HG03060 (cell line): Measurements from ENCODE around the gene LSS.
"Not testable (repeated sequence)": the region's sequence is repeated elsewhere in the genome, so short reads cannot be mapped to it uniquely, and the experiment has no call there.

Source experiments
- ATAC-seq: cut with Tn5 transposase; IDR thresholded peaks from one replicate; pipeline ENCODE4 v1.9.1; 2021; ENCODE audit warnings: low read depth, moderate number of reproducible peaks; ENCODE audit not compliant: unreplicated experiment

Gene LSS

GRCh38 chr21:46246345-46246744 is 17.8 kb upstream of the LSS start:
- no peak for ATAC-seq

- ATAC-seq = no peak
Measured at GRCh38 chr21:46245213-46245915, 16.8 kb upstream of the LSS start.

- no peak for ATAC-seq
Measured at GRCh38 chr21:46244602-46245001, 16.0 kb upstream of the LSS start.

GRCh38 chr21:46243960-46244361 is 15.4 kb upstream of the LSS start:
- no peak for ATAC-seq

- ATAC-seq = no peak
Measured at GRCh38 chr21:46243325-46243724, 14.8 kb upstream of the LSS start.

GRCh38 chr21:46241577-46241976 is 13.0 kb upstream of the LSS start:
- ATAC-seq = not testable (repeated sequence)

- no peak for ATAC-seq
Measured at GRCh38 chr21:46239817-46240325, 11.3 kb upstream of the LSS start.

GRCh38 chr21:46237474-46237873 is 8.9 kb upstream of the LSS start:
- no peak for ATAC-seq

GRCh38 chr21:46234436-46234950 is 5.9 kb upstream of the LSS start:
- ATAC-seq = no peak

- ATAC-seq = no peak
Measured at GRCh38 chr21:46229923-46230260, 1.3 kb upstream of the LSS start.

- ATAC-seq = no peak
Measured at GRCh38 chr21:46229133-46229922, 754 bp upstream of the LSS start.

GRCh38 chr21:46227811-46228344 is 696 bp downstream of the LSS start:
- ATAC-seq = no peak

- no peak for ATAC-seq
Measured at GRCh38 chr21:46226920-46227599, 1.5 kb downstream of the LSS start.

GRCh38 chr21:46226146-46226545 is 2.4 kb downstream of the LSS start:
- no peak for ATAC-seq

- ATAC-seq = not testable (repeated sequence)
Measured at GRCh38 chr21:46223661-46224060, 4.9 kb downstream of the LSS start.

- ATAC-seq = no peak
Measured at GRCh38 chr21:46223217-46223616, 5.4 kb downstream of the LSS start.

GRCh38 chr21:46222436-46223116 is 6.0 kb downstream of the LSS start:
- ATAC-seq = no peak

GRCh38 chr21:46221664-46222435 is 6.7 kb downstream of the LSS start:
- no peak for ATAC-seq

GRCh38 chr21:46220847-46221246 is 7.7 kb downstream of the LSS start:
- no peak for ATAC-seq
